GM19328 (cell line): ENCODE measurements around the gene TNFSF9.
A peak's percentile ranks its signal among the peaks of the same experiment; 100 is the strongest.
"Not testable (repeated sequence)": the region's sequence is repeated elsewhere in the genome, so short reads cannot be mapped to it uniquely, and the experiment has no call there.

Source experiments
- ATAC-seq: cut with Tn5 transposase; IDR thresholded peaks from one replicate; pipeline ENCODE4 v1.9.1; 2021; ENCODE audit warnings: mild to moderate bottlenecking, moderate library complexity; ENCODE audit not compliant: unreplicated experiment

The TNFSF9 gene

GRCh38 chr19:6531163-6531955, 533 bp downstream of the TNFSF9 start:
- ATAC-seq = no peak

DNA sequence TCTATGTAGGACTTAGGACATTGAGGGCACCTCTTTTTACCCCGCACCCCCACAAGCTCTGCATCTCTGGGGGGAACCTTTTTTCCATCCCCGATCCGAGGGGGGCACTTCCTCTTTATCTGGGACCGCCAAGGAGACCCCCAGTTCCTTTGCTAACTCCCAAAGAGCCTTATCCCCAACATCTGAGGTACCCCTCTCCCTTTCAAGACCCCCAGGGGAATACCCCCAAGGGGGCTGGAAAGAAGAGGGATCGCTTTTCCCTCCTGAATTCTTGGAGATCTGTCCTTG, 1.1 kb downstream of the TNFSF9 start:
- no peak for ATAC-seq

GRCh38 chr19:6532244-6532999, 1.6 kb downstream of the TNFSF9 start:
- ATAC-seq = no peak

- no peak for ATAC-seq
Observed at GRCh38 chr19:6533000-6533328, 2.1 kb downstream of the TNFSF9 start.

DNA sequence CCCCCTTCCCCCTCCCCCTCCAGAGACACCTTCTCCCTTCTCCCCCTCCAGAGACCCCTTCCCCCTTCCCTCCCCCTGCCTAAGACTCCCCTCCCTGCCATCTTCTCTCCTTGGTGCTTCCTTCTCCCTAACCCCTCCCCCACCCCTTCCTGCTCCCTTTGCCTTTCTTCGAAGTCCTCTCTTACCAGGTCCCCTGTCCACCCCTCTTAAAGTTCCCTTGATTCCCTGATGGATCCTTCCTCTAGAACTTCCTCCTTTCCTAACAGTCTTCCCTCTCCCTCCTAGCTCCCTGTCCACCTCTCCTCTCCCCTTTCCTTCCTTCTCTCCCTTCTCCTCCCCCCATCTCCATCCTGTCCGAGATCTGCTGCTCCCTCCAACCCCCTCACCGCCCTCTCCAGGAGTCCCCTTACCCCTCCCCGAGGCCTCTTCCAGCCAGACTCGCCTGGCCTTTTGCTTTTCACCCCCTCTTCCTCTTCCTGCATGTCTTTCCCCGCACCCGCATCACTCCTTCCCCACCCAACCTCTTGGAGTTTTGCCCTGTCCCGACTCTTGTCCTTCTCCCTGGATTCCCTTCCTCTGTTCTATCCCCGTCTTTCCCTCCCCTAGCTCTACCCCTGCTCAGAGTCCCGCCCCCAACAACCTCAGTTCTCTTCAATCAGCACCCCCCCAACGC, 3.1 kb downstream of the TNFSF9 start:
- ATAC-seq = no peak

- ATAC-seq = no peak
Observed at GRCh38 chr19:6534451-6535093, 3.7 kb downstream of the TNFSF9 start.

GRCh38 chr19:6535558-6536137, 4.8 kb downstream of the TNFSF9 start:
- no peak for ATAC-seq

DNA sequence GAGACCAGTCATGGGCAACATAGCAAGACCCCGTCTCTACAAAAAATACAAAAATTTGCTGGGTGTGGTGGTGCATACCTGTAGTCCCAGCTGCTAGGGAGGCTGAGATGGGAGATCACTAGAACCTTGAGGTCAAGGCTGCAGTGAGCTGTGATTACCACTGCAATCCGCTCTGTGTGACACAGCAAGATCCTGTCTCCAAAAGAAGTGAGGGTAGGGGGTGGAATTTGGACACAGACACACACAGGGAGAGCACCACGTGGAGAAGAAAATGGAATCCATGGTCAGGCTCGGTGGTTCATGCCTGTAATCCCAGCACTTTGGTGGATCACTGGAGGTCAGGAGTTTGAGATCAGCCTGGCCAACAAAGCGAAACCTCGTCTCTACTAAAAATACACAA, 8.7 kb downstream of the TNFSF9 start:
- no peak for ATAC-seq

- no peak for ATAC-seq
Observed at GRCh38 chr19:6540918-6541689, 10.3 kb downstream of the TNFSF9 start.

GRCh38 chr19:6543866-6544347, 13.1 kb downstream of the TNFSF9 start:
- no peak for ATAC-seq

- not testable (repeated sequence) for ATAC-seq
Observed at GRCh38 chr19:6550679-6551078, 19.9 kb downstream of the TNFSF9 start.

DNA sequence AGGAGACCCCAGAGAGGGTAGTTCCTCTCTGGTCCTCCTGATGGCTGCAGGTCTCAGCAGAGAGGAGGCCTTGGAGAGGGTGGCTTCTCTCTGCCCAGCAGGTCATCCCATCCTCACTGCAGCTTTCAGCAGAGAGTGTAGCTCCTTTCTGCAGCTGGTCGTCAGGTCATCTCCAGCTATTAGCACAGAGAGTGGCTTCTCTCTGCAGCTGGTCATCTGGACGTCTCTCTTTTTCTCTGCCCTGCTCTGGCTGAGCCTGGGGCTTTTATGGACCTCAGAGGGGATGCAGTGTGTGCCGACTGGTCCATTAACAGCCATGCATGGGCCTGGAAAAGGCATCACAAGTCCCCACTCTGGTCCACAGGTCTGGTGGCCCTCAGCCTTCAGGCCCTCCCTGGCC, 20.3 kb downstream of the TNFSF9 start:
- no peak for ATAC-seq

DNA sequence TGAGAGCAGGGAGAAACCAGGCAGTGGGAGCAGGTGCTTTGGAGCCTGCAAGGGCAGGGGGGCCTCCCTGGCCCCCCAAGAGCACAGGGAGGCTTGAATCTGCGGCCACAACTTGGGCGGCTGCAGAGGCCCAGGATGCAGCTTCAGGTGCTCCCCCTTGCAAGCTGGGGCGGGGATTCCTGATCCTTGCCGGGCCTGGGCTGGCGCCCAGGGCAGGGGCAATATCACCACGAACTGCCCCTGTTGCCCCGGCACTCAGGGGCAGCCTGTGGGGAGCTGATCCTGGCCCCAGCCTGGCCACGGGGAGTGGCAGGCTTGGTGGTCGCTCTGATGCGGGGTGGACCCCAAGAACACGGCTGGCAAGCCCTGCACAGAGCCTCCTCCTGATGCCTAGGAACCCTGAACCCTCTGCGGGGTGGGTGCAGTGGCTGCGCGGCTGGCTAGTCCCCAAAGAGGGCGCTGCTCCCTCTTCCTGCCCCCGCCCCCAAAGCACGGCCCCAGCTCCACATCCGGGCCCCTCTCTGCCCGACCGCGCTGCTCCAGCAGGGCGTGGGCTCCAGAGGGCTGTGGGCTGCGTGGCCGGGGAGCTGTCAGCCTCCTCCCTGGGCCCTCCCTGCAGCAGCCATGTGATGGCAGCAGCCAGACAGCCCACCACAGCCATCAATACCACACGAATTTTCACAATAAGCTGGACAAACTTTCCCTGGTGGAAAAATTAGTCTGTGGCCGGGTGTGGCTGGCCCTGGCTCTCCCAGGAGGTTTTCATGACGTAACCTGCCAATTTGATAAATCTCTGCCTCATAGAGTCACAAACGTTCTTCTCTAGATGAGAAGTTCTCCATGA, 21.0 kb downstream of the TNFSF9 start:
- peak; percentile 53 for ATAC-seq

DNA sequence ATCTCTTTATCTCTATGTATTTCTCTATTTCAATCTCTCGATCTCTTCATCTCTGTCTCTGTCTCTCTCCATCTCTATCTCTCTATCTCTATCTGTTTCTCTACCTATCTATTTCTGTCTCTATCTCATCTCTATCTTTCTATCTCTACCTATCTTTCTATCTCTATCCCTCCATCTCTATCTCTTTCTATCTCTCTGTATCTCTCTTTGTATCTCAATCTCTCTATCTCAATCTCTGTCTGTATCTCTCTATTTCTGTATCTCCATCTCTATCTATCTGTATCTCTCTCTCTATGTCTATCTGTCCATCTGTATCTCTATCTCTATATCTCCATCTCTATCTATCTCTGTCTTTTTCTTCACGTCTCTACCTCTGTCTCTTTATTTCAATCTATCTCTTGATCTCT, 25.2 kb downstream of the TNFSF9 start:
- ATAC-seq = no peak

DNA sequence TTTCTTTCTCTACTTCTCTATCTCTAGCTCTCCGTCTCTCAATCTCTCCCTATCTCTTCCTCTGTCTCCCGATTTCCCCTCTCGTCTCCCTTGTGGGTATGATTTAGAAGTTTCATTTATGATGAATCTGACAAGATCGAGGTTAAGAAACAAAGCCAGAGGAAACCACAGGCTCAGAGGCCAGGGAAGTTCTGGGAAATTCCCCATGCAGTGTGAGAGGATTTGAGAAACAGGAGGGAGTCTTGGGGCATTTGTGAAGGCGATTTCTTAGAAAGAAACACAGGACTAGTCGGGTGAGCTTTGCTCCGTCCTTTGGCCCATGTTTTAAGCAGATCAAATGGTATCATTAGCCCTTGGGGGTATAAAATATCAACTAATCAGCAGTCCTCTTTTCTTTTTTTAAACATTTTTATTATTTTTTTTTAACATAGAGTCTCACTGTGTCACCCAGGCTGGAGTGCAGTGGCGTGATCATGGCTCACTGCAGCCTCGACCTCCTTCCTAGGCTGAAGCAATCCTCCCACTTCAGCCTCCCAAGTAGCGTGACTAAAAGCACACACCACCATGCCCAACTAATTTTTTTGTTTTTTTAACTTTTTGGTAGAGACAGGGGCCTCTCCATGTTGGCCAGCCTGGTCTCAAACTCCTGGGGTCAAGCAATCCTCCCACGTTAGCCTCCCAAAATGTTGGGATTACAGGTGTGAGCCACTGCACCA, 25.8 kb downstream of the TNFSF9 start:
- no peak for ATAC-seq

DNA sequence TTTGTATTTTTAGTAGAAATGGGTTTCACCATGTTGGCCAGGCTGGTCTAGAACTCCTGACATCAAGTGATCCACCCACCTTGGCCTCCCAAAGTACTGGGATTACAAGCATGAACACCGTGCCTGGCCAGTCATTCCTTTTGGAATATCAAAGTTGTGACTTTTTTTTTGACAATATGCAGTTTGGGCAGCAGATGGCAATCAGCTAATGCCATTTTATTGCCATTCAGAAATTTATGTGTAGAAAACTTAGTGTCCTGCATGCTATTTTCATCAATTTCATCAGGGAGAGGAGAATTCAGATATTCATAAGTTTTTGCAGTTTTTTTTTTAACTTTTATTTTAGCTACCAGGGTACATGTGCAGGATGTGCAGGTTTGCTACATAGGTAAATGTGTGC, 31.6 kb downstream of the TNFSF9 start:
- ATAC-seq = not testable (repeated sequence)

- ATAC-seq = no peak
Observed at GRCh38 chr19:6564393-6564792, 33.6 kb downstream of the TNFSF9 start.

DNA sequence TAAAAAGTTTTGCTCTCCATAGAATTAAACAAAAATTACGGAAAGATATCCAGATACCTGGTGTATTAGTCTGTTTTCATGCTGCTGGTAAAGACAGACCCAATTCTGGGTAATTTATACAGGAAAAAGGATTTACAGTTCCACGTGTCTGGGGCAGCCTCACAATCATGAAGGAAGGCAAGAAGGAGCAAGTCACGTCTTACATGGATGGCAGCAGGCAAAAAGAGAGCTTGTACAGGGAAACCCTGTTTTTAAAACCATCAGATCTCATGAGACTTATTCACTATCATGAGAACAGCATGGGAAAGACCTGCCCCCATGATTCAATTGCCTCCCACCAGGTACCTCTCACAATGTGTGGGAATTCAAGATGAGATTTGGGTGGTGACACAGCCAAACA, 35.9 kb downstream of the TNFSF9 start:
- not testable (repeated sequence) for ATAC-seq

DNA sequence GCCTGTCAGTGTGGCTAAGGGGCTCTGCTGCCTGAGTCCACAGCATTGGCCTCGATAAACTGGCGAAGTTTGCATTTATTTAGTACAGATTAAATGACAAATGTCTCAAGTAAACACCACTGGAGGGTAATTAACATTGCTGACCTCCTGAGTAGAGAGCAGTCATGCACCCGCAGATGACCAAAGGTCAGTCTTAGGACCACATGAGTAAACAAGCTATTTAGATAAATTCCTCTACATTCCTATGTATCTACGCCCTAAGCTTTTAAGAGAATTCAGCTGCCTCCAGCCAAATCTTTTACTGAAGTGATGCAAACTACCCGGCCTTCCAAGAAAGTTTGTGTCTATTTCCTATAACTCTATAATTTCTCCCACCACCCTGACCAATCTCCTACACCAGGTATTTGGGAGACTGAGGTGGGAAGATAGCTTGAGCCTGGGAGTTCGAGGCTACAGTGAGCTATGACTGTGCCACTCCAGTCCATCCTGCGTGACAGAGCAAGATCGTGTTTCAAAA, 37.2 kb downstream of the TNFSF9 start:
- ATAC-seq = no peak
